Rectal smooth muscle tissue (tissue), 1 donor: Measurements from ENCODE around the gene AGAP1.

Source experiments
- H3K27ac ChIP-seq: one replicate; pipeline ENCODE4 v1.7.0; 2013; ENCODE audit warnings: low read depth, low read length, inconsistent platforms
- H3K27me3 ChIP-seq: one replicate; pipeline ENCODE4 v1.7.0; 2013; ENCODE audit warnings: low read length; ENCODE audit not compliant: control insufficient read depth, insufficient read depth
- H3K36me3 ChIP-seq: one replicate; pipeline ENCODE4 v1.7.0; 2013; ENCODE audit warnings: low read length; ENCODE audit not compliant: control insufficient read depth, insufficient read depth
- H3K4me1 ChIP-seq: one replicate; pipeline ENCODE4 v1.7.0; 2013; ENCODE audit warnings: low read length; ENCODE audit not compliant: control insufficient read depth, insufficient read depth
- H3K4me3 ChIP-seq: one replicate; pipeline ENCODE4 v1.7.0; 2013; ENCODE audit warnings: low read length
- H3K9ac ChIP-seq: one replicate; pipeline ENCODE4 v1.7.0; 2013; ENCODE audit warnings: low read length

AGAP1 gene

GRCh38 chr2:235552671-235553070 lies 58.8 kb downstream of the AGAP1 start:
- H3K27ac ChIP-seq: no peak overlapping the region
- no peak overlapping the region for H3K9ac ChIP-seq

GRCh38 chr2:235553291-235553690 lies 59.4 kb downstream of the AGAP1 start:
- H3K27ac ChIP-seq: no peak overlapping the region
- peaks cover 4% of the 10 kb centered on the region for H3K4me1 ChIP-seq
- no peak overlapping the region for H3K4me3 ChIP-seq
- H3K9ac ChIP-seq: no peak overlapping the region
- no peaks in the 10 kb centered on the region for H3K27me3 ChIP-seq
- no peaks in the 10 kb centered on the region for H3K36me3 ChIP-seq

More at GRCh38 chr2:235552671-235553070, 58.8 kb downstream of the AGAP1 start:
- H3K4me3 ChIP-seq: no peak overlapping the region
- no peaks in the 10 kb centered on the region for H3K27me3 ChIP-seq
- peaks cover 4% of the 10 kb centered on the region for H3K4me1 ChIP-seq
- H3K36me3 ChIP-seq: no peaks in the 10 kb centered on the region

GRCh38 chr2:235553696-235554100 lies 59.9 kb downstream of the AGAP1 start:
- H3K9ac ChIP-seq: no peak overlapping the region
- H3K4me1 ChIP-seq: peaks cover 4% of the 10 kb centered on the region
- H3K4me3 ChIP-seq: no peak overlapping the region
- no peaks in the 10 kb centered on the region for H3K36me3 ChIP-seq
- H3K27me3 ChIP-seq: no peaks in the 10 kb centered on the region
- H3K27ac ChIP-seq: no peak overlapping the region

GRCh38 chr2:235554385-235554784 lies 60.5 kb downstream of the AGAP1 start:
- H3K4me3 ChIP-seq: no peak overlapping the region
- peaks cover 4% of the 10 kb centered on the region for H3K4me1 ChIP-seq
- no peaks in the 10 kb centered on the region for H3K27me3 ChIP-seq
- H3K36me3 ChIP-seq: no peaks in the 10 kb centered on the region
- H3K9ac ChIP-seq: no peak overlapping the region
- no peak overlapping the region for H3K27ac ChIP-seq

DNA sequence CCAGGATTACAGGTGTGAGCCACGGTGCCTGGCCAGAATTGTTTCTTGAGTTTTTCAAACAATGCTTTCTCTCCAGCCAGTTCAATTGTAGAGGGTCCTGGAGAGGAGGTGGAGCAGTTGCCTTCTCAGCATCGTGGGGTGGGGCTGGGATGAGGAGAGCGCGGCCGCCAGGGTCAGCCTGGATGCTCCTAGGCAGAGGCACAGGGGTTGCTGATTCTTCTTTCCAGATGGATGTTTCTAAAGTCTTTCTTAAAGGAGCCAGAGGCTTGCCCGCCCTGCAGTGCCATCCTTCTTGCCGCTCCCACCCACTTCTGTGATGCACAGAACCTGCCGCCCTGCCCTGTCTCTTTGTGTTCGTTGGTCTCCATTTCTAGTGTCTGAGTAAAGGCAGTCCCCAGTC lies 61.1 kb downstream of the AGAP1 start:
- Histone ChIP-seq H3K4me1 (peaks cover 4% of the 10 kb centered on the region), H3K27ac (no peak overlapping the region), H3K36me3 (no peaks in the 10 kb centered on the region), H3K9ac (no peak overlapping the region), H3K27me3 (no peaks in the 10 kb centered on the region), H3K4me3 (no peak overlapping the region)

DNA sequence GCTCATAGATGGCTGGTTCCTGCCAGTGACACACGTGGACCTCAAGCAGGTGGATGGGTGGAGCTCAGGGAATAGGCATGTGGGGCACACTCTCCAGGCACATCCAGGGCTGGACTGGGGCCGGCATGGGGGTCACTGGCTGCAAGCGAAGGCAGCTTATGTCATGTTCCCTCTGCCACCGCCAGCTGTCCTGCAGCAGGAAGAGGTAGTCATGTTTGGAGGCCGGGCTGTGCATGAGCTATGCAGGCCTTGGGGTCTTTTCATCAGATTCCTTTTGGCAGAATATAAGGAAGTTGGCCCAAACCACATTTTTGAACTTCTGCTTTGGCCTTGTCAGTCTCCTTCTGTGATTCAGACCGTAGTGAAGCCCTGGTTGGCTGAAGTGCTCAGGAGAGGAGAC lies 61.5 kb downstream of the AGAP1 start:
- Histone ChIP-seq H3K4me1 (peaks cover 4% of the 10 kb centered on the region), H3K9ac (no peak overlapping the region), H3K4me3 (no peak overlapping the region), H3K27me3 (no peaks in the 10 kb centered on the region), H3K36me3 (no peaks in the 10 kb centered on the region), H3K27ac (no peak overlapping the region)

- Histone ChIP-seq H3K27ac (no peak overlapping the region), H3K4me3 (no peak overlapping the region), H3K9ac (no peak overlapping the region), H3K27me3 (no peaks in the 10 kb centered on the region), H3K4me1 (peaks cover 4% of the 10 kb centered on the region), H3K36me3 (no peaks in the 10 kb centered on the region)
These were observed 62.2 kb downstream of the AGAP1 start for GRCh38 chr2:235556086-235556485.

- H3K4me1 ChIP-seq: peaks cover 2% of the 10 kb centered on the region
These were observed 63.1 kb downstream of the AGAP1 start for GRCh38 chr2:235556901-235557300.

DNA sequence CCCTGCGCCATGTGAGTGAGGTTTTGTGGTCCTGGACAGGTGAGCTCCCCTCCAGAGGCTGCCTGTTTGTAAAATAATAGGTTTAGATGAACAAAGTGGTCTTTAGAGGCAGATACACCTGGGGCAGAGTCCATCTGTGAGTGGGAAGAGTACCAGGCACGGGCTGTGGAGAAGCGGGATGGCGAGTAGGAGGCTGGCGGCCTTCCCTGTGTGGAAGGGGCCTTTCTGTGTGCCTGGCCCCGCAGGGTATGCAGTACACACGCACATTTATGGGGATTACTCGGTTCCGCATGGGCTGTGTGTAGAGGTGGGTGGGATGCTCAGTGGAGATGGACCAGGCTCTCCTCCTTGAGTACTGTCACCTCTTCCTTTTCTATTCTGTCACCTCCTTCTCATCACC lies 64.1 kb downstream of the AGAP1 start:
- no peaks in the 10 kb centered on the region for H3K4me1 ChIP-seq
- no peak overlapping the region for H3K9ac ChIP-seq
- H3K36me3 ChIP-seq: no peaks in the 10 kb centered on the region
- H3K27me3 ChIP-seq: no peaks in the 10 kb centered on the region
- H3K4me3 ChIP-seq: no peak overlapping the region
- no peak overlapping the region for H3K27ac ChIP-seq

More at GRCh38 chr2:235556901-235557300, 63.1 kb downstream of the AGAP1 start:
- Histone ChIP-seq H3K4me3 (no peak overlapping the region), H3K9ac (no peak overlapping the region), H3K36me3 (no peaks in the 10 kb centered on the region), H3K27me3 (no peaks in the 10 kb centered on the region), H3K27ac (no peak overlapping the region)

GRCh38 chr2:235558572-235558971 lies 64.7 kb downstream of the AGAP1 start:
- Histone ChIP-seq H3K4me3 (no peak overlapping the region), H3K9ac (no peak overlapping the region), H3K36me3 (no peaks in the 10 kb centered on the region), H3K27ac (no peak overlapping the region), H3K4me1 (no peaks in the 10 kb centered on the region), H3K27me3 (no peaks in the 10 kb centered on the region)

DNA sequence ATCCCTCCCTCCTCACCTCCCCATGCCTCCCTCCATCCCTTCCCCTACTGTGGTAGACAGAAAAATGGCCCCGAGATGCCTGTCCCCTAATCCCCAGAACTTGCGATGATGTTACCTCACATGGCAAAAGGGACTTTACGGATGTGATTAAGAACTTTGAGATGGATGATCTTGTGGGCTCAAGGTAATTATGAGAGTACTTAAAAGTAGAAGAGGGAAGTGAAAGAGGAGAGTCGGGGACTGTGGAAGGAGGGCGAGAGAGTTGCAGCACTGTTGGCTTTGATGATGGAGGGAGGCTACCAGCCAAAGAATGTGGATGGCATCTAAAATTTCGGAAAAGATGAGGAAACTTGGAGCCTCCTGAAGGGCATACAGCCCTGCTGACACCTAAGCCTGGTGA lies 66.5 kb downstream of the AGAP1 start:
- Histone ChIP-seq H3K9ac (no peak overlapping the region), H3K4me3 (no peak overlapping the region), H3K4me1 (no peaks in the 10 kb centered on the region), H3K27me3 (no peaks in the 10 kb centered on the region), H3K36me3 (no peaks in the 10 kb centered on the region), H3K27ac (no peak overlapping the region)

- H3K36me3 ChIP-seq: no peaks in the 10 kb centered on the region
- H3K9ac ChIP-seq: no peak overlapping the region
- H3K4me1 ChIP-seq: no peaks in the 10 kb centered on the region
- H3K27ac ChIP-seq: no peak overlapping the region
- no peak overlapping the region for H3K4me3 ChIP-seq
- H3K27me3 ChIP-seq: no peaks in the 10 kb centered on the region
These were observed 67.6 kb downstream of the AGAP1 start for GRCh38 chr2:235561450-235561849.

GRCh38 chr2:235562065-235562747 lies 68.4 kb downstream of the AGAP1 start:
- Histone ChIP-seq H3K27me3 (no peaks in the 10 kb centered on the region), H3K4me3 (no peak overlapping the region), H3K9ac (no peak overlapping the region), H3K27ac (no peak overlapping the region), H3K4me1 (no peaks in the 10 kb centered on the region), H3K36me3 (no peaks in the 10 kb centered on the region)
